Nephron (organoid): Measurements from ENCODE around the gene IFIT5.

ENCODE experiments used
- H3K27ac Mint-ChIP-seq, 3 experiments: 2 replicates each; pipeline ENCODE4 v1.8.0; 2020; ENCODE audit warnings: mixed read lengths in 3 of 3, mild to moderate bottlenecking in 2 of 3, moderate library complexity in 1 of 3
- H3K27me3 Mint-ChIP-seq: 2 replicates; pipeline ENCODE4 v1.8.0; 2021; ENCODE audit warnings: low read depth, mild to moderate bottlenecking, moderate library complexity, mixed read lengths
- H3K36me3 Mint-ChIP-seq: 2 replicates; pipeline ENCODE4 v1.8.0; 2020; ENCODE audit warnings: low read depth, mixed read lengths
- H3K4me1 Mint-ChIP-seq: 2 replicates; pipeline ENCODE4 v1.8.0; 2020; ENCODE audit warnings: mixed read lengths
- H3K4me3 Mint-ChIP-seq, 3 experiments: 2 replicates each; pipeline ENCODE4 v1.8.0; 2020; ENCODE audit warnings: mild to moderate bottlenecking in 3 of 3, mixed read lengths in 3 of 3, moderate library complexity in 2 of 3
- H3K9me3 Mint-ChIP-seq: 2 replicates; pipeline ENCODE4 v1.8.0; 2020; ENCODE audit warnings: mixed read lengths
- TF ChIP-seq, protein P1 (sequence below), 3 experiments: fragments of 200-600 bp; sonication (generic); IDR thresholded peaks; one replicate each; pipeline ENCODE4 v1.5.0; 2021; ENCODE audit warnings: antibody characterized with exemption in 3 of 3; ENCODE audit not compliant: unreplicated experiment in 3 of 3

The IFIT5 gene, protein sequence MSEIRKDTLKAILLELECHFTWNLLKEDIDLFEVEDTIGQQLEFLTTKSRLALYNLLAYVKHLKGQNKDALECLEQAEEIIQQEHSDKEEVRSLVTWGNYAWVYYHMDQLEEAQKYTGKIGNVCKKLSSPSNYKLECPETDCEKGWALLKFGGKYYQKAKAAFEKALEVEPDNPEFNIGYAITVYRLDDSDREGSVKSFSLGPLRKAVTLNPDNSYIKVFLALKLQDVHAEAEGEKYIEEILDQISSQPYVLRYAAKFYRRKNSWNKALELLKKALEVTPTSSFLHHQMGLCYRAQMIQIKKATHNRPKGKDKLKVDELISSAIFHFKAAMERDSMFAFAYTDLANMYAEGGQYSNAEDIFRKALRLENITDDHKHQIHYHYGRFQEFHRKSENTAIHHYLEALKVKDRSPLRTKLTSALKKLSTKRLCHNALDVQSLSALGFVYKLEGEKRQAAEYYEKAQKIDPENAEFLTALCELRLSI

DNA sequence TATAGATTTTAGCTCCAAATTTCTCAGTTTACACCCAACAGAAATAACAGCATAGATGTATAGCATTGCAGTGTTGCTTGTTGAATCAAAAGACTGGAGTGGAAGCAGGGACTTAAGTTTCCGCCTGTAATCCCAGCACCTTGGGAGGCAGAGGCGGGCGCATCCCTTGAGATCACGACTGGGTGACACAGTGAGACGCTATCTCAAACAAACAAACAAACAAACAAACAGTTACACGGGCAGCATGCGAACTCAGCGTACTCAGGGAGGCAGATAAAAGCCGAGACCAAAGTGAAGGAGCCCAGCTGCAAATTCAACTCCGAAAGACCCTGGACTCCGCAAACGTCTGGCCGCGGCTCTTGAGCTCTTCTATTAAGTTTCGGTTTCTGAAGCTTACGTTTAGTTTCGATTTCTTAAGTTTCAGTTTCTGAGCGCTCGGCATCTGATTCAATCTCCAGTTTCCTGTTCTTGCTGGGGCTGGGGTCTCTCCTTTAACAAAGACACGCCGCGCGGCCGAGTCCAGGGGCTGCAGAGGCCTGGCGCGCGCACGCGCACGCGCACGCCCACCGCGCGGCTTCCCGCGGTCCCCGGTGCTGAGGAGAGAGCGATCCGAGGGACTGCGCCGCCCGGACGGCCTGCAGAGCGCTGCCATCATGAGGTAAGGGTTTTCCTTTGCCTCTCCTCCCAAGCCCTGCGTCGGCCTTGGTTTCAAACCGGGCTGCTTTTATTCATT is at the start of gene IFIT5:
IFIT5 (plus strand) TSS at position 423 of the 733 bp plus-strand sequence; CDS start at position 654, 231 bp downstream.
- Mint-ChIP-seq H3K4me3 (peak within 1 kb of the TSS; percentile 96 to 100 (median 98)), H3K36me3 (peaks cover 15% of the 10 kb centered on the region), H3K27me3 (peaks cover 3% of the 10 kb centered on the region), H3K9me3 (no peaks in the 10 kb centered on the region), H3K27ac (peak within 1 kb of the TSS; percentile 99 to 100 (median 99)), H3K4me1 (peaks cover 20% of the 10 kb centered on the region)
- TF ChIP-seq, protein P1, sequence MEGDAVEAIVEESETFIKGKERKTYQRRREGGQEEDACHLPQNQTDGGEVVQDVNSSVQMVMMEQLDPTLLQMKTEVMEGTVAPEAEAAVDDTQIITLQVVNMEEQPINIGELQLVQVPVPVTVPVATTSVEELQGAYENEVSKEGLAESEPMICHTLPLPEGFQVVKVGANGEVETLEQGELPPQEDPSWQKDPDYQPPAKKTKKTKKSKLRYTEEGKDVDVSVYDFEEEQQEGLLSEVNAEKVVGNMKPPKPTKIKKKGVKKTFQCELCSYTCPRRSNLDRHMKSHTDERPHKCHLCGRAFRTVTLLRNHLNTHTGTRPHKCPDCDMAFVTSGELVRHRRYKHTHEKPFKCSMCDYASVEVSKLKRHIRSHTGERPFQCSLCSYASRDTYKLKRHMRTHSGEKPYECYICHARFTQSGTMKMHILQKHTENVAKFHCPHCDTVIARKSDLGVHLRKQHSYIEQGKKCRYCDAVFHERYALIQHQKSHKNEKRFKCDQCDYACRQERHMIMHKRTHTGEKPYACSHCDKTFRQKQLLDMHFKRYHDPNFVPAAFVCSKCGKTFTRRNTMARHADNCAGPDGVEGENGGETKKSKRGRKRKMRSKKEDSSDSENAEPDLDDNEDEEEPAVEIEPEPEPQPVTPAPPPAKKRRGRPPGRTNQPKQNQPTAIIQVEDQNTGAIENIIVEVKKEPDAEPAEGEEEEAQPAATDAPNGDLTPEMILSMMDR (IDR thresholded peaks at IDR 0.05; ENCODE audit: unreplicated experiment in 3 of 3): no peak

DNA sequence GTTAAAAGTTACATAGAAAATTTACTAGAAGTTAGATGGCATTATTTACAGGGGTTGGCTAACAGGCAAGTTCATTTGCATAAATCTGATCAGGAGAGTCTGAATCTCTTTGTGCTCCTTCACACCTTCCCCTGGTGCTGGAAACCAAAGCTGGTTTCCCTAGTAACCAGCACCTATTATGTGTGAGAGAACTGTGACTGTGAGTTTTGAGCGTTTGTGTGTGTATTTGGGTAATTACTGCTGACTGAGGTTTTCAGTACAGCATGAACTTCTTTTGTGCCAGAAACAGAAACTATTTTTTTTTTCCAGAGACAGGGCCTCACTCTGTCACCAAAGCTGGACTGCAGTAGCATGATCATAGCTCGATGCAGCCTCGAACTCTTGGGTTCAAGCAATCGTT is 46.8 kb upstream of the IFIT5 start:
- H3K27ac Mint-ChIP-seq: peak overlapping the region; percentile 11 to 68 (median 58)
- TF ChIP-seq, protein P1 (IDR thresholded peaks at IDR 0.05; ENCODE audit: unreplicated experiment in 3 of 3): no peak
- peaks cover 4% of the 10 kb centered on the region for H3K9me3 Mint-ChIP-seq
- H3K27me3 Mint-ChIP-seq: no peaks in the 10 kb centered on the region
- no peak overlapping the region for H3K4me3 Mint-ChIP-seq
- H3K36me3 Mint-ChIP-seq: no peaks in the 10 kb centered on the region
- H3K4me1 Mint-ChIP-seq: peaks cover 43% of the 10 kb centered on the region

DNA sequence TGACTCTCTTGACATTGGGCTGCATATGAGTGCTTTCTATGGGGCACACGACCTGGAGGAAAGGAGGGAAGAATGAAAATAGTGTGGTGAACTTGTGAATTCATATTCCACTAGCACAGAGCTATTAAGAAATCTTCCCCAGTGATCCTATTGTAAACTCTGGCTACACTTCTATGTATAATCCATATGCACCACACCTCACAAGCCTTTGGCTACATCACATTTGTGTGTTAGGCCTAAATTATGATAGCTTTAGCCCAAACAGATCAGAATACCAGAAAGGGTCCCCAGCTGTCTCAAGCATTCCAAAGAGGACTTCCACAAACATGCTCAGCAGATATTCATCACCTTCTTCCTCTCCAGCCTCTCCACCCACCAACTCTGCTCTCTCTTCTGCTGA is 46.2 kb upstream of the IFIT5 start:
- H3K27ac Mint-ChIP-seq: peak overlapping the region; percentile 11 to 68 (median 46)
- H3K4me3 Mint-ChIP-seq: no peak overlapping the region
- no peaks in the 10 kb centered on the region for H3K27me3 Mint-ChIP-seq
- H3K9me3 Mint-ChIP-seq: peaks cover 4% of the 10 kb centered on the region
- no peaks in the 10 kb centered on the region for H3K36me3 Mint-ChIP-seq
- H3K4me1 Mint-ChIP-seq: peaks cover 43% of the 10 kb centered on the region
- TF ChIP-seq, protein P1 (IDR thresholded peaks at IDR 0.05; ENCODE audit: unreplicated experiment in 3 of 3): no peak

DNA sequence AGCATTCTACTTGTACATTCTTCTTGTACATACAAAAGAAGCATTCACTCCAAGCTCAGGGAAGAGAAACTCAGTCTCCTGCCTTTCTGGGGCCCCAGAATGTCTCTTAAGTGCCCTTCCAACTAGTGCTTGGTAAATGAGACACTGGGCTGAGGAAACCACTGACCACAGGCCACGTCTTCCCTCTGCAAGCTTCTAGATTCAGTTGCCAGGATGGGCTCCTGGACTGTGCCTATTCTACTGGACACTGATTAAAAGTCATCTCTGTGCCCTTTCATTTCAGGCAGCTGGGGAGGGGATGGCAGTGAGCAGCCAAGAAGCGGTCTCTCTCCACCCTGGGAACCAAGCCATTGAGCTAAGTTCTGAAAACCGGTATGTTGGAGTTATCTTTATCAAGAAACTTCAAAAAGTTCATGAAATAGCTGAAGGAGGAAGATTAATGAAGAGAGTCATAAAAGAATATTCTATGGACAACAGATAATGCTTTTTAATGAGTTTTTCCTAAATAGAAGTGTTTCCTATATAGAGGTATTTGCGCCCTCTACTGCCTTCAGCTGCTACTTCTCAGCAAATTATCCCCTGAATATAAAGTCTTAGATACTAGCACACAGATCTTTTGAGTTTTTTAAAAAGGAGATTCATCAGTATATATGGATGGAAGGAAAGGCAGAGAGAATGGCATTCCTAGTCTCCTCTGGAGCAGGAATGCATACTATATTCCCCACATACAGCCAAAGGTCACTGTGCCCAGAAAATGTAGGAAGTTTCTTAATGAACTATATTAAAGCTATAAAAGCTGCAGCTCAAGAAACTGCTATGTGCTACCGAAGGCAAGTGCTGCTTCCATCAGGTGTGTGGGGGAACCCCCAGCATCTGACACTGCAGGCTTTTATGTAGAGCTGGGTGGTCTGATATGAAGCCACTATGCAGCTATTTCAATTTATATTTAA is 44.9 kb upstream of the IFIT5 start:
- peak overlapping the region; percentile 8 to 35 (median 11) for H3K27ac Mint-ChIP-seq
- H3K9me3 Mint-ChIP-seq: peaks cover 4% of the 10 kb centered on the region
- TF ChIP-seq, protein P1 (IDR thresholded peaks at IDR 0.05; ENCODE audit: unreplicated experiment in 3 of 3): peak; percentile 59 to 71 (median 60)
- no peaks in the 10 kb centered on the region for H3K27me3 Mint-ChIP-seq
- H3K4me3 Mint-ChIP-seq: no peak overlapping the region
- H3K4me1 Mint-ChIP-seq: peaks cover 48% of the 10 kb centered on the region
- no peaks in the 10 kb centered on the region for H3K36me3 Mint-ChIP-seq

DNA sequence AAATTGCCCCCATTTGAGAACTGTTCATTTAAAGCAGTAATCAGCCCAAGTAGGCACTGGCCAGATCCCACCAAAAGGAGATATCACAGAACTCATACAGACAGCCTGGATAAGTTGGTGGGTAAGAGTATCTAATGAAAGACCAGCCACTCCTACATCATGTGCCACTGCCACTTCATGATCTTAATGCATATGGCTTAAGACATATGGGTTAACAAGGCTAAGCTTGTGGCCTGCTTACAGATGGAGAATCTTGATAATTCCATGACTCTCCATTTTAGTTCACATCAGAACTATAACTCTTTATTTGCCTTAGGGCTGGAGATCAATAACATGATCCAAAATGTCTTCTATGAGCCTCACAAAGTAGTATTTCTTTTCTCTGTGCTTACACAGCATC is 43.3 kb upstream of the IFIT5 start:
- H3K36me3 Mint-ChIP-seq: no peaks in the 10 kb centered on the region
- TF ChIP-seq, protein P1 (IDR thresholded peaks at IDR 0.05; ENCODE audit: unreplicated experiment in 3 of 3): no peak
- H3K9me3 Mint-ChIP-seq: no peaks in the 10 kb centered on the region
- no peak overlapping the region for H3K4me3 Mint-ChIP-seq
- H3K27ac Mint-ChIP-seq: no peak overlapping the region
- H3K27me3 Mint-ChIP-seq: no peaks in the 10 kb centered on the region
- H3K4me1 Mint-ChIP-seq: peaks cover 46% of the 10 kb centered on the region
